CD4-positive, alpha-beta T cell (primary cell): ENCODE results near the gene PADI1. TPM values are rescaled to one million over a fixed set of nuclear protein-coding genes. Genes with fewer than 3 reads are reported as not detected.

ENCODE experiments used
- ATAC-seq: fragments of 200-7000 bp; cut with Tn5 transposase; one replicate; pipeline ENCODE4 v1.10.0; 2022; ENCODE audit warnings: mild to moderate bottlenecking; ENCODE audit not compliant: poor library complexity
- CTCF ChIA-PET: fragments of 350-600 bp; sonication (Branson Sonifier 250); formaldehyde crosslinking; loops from one replicate; lab custom pipeline; 2021; ENCODE audit warnings: antibody characterized with exemption, inconsistent platforms; lab: Charles Lee
- POLR2A ChIA-PET: fragments of 350-600 bp; sonication (Branson Sonifier 250); formaldehyde crosslinking; loops from one replicate; lab custom pipeline; 2021; ENCODE audit warnings: antibody characterized with exemption, inconsistent platforms; lab: Charles Lee
- DNase-seq, 14 experiments: peaks; one replicate each; pipeline ENCODE4 v3.0.0-alpha.2; 2013 to 2020; ENCODE audit warnings: mixed read lengths in 2 of 14
- H3K27ac ChIP-seq, 2 donors: one replicate each; pipeline versions ENCODE4 v1.5.1 to v1.7.0; 2013; ENCODE audit warnings: low read length in 2 of 2, low read depth in 1 of 2, mild to moderate bottlenecking in 1 of 2
- H3K27me3 ChIP-seq, 2 experiments: 1 replicate in 1 of 2; 2 replicates in 1 of 2; pipeline versions ENCODE4 v1.6.1 to v1.7.0; 2013; ENCODE audit warnings: low read length in 2 of 2, control low read depth in 1 of 2, mild to moderate bottlenecking in 1 of 2, moderate library complexity in 1 of 2; ENCODE audit not compliant: insufficient read depth in 2 of 2, control insufficient read depth in 1 of 2
- H3K36me3 ChIP-seq: one replicate; pipeline ENCODE4 v1.6.1; 2013; ENCODE audit warnings: low read length, control low read depth; ENCODE audit not compliant: insufficient read depth
- H3K4me1 ChIP-seq: one replicate; pipeline ENCODE4 v1.6.1; 2013; ENCODE audit warnings: low read length, control low read depth; ENCODE audit not compliant: insufficient read depth
- H3K4me3 ChIP-seq: one replicate; pipeline ENCODE4 v1.5.1; 2013; ENCODE audit warnings: mild to moderate bottlenecking, low read length, moderate library complexity
- H3K9me3 ChIP-seq, 2 experiments: 1 replicate in 1 of 2; 2 replicates in 1 of 2; pipeline versions ENCODE4 v1.6.1 to v1.7.0; 2013; ENCODE audit warnings: low read length in 2 of 2, mild to moderate bottlenecking in 2 of 2, control low read depth in 1 of 2, moderate library complexity in 1 of 2; ENCODE audit not compliant: control insufficient read depth in 1 of 2, insufficient read depth in 1 of 2
- H3K27ac Mint-ChIP-seq: one replicate; pipeline ENCODE4 v1.8.0; 2020; ENCODE audit warnings: mixed read lengths
- H3K27me3 Mint-ChIP-seq: one replicate; pipeline ENCODE4 v1.8.0; 2021; ENCODE audit warnings: mixed read lengths
- H3K36me3 Mint-ChIP-seq: one replicate; pipeline ENCODE4 v1.8.0; 2021; ENCODE audit warnings: low read depth, mixed read lengths
- H3K4me1 Mint-ChIP-seq: one replicate; pipeline ENCODE4 v1.8.0; 2021; ENCODE audit warnings: low read depth, mixed read lengths
- H3K4me3 Mint-ChIP-seq: one replicate; pipeline ENCODE4 v1.8.0; 2020; ENCODE audit warnings: mild to moderate bottlenecking, mixed read lengths
- H3K9me3 Mint-ChIP-seq: one replicate; pipeline ENCODE4 v1.8.0; 2020; ENCODE audit warnings: mixed read lengths
- intact Hi-C, 2 experiments: fragments of 100-400 bp; cut with DNase I in 1 of 2; cut with micrococcal nuclease in 1 of 2; formaldehyde crosslinking; loops; one replicate each; pipeline versions ENCODE4 v1.15.1 to v1.9.0; 2023 to 2025; cut with DNase I, micrococcal nuclease
- total RNA-seq, 174 experiments: library from RNA in 2 of 174; stranded (reverse) in 2 of 174; gene quantifications; one replicate each; pipeline ENCODE4 v1.2.3 and lab custom pipeline; 2021 to 2026
- TF ChIP-seq, protein P1 (sequence below): fragments of 200-600 bp; IDR thresholded peaks from one replicate; pipeline ENCODE4 v1.8.0; 2022; ENCODE audit warnings: antibody characterized with exemption, mild to moderate bottlenecking

The PADI1 gene
- total RNA-seq, 2 experiments from 2014 or later, result not detected

DNA sequence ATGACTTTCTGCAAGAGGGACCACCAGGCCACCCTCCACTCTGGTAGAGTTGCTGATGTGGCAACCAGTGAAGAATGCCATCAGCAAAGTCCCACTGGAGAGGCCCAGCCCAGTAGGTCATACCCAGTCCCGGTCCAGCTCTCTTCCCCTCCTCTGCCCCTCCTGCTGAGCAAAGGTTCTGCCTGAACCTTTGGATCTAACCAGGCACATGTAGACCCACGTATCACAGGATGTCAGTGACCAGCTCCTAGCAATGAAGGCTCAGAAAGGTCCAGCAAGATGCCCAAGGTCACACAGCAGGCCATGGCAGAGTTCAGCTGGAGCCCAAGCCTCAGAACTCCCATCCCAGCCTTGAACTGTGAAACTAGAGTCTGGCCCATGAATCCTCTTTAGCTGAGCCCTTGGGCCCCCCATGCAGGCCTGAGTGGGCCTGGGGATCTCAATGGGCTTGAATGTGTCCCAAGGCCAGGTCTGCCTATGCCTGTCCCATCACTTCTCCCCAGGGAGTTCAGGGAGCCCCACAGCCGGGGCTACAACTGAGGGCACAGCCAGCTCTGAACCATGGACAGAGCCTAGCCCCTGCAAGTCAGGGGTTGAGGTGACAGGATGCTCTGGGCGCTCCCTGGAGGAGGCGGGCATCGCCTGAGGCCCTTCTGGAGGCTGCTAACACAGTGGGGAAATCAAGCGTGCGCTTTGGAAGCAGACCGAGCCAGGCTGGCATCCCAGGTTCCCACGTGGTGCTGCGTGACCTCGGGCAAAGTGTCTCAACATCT is 21.4 kb upstream of the PADI1 start:
- no peak overlapping the region for H3K27ac Mint-ChIP-seq
- H3K27me3 ChIP-seq, result peaks cover 0 to 3% of the 10 kb centered on the region in 2 experiments
- H3K36me3 Mint-ChIP-seq, result no peaks in the 10 kb centered on the region
- H3K4me3 ChIP-seq, result no peak overlapping the region
- no peak for ATAC-seq
- peaks cover 5% of the 10 kb centered on the region for H3K9me3 Mint-ChIP-seq
- TF ChIP-seq, protein P1, sequence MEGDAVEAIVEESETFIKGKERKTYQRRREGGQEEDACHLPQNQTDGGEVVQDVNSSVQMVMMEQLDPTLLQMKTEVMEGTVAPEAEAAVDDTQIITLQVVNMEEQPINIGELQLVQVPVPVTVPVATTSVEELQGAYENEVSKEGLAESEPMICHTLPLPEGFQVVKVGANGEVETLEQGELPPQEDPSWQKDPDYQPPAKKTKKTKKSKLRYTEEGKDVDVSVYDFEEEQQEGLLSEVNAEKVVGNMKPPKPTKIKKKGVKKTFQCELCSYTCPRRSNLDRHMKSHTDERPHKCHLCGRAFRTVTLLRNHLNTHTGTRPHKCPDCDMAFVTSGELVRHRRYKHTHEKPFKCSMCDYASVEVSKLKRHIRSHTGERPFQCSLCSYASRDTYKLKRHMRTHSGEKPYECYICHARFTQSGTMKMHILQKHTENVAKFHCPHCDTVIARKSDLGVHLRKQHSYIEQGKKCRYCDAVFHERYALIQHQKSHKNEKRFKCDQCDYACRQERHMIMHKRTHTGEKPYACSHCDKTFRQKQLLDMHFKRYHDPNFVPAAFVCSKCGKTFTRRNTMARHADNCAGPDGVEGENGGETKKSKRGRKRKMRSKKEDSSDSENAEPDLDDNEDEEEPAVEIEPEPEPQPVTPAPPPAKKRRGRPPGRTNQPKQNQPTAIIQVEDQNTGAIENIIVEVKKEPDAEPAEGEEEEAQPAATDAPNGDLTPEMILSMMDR, result no peak
- no peaks in the 10 kb centered on the region for H3K27me3 Mint-ChIP-seq
- no peaks in the 10 kb centered on the region for H3K9me3 ChIP-seq
- H3K4me3 Mint-ChIP-seq, result no peak overlapping the region
- CTCF ChIA-PET, result no interaction called here
- POLR2A ChIA-PET, result no interaction called here
- H3K4me1 ChIP-seq, result peaks cover 51% of the 10 kb centered on the region
- H3K36me3 ChIP-seq, result no peaks in the 10 kb centered on the region
- H3K4me1 Mint-ChIP-seq, result peaks cover 60% of the 10 kb centered on the region
- intact Hi-C loops, result no loop called here
- no peak overlapping the region for H3K27ac ChIP-seq
- no peak for DNase-seq

DNA sequence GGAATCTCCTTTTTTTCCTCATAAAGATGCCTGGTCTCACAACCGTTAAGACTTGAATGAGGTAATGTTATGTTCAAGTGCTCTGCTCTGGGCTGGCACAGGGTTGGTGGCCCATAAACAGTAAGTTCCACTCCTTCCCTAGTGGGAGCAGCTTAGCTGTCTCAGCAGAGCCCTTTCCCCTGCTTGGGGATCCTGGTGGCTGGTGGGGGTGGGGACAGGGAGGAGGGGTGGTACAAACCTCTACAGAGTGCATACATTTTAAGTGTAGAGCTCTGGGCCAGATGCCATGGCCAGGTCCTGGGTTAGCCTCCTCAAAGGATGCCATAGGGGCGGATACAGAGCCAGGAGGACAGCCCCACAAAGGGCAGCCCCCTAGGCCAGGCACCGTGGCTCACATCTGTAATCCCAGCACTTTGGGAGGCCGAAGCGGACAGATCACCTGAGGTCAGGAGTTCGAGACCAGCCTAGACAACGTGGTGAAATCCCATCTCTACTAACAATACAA is 20.7 kb upstream of the PADI1 start:
- ATAC-seq (no peak), DNase-seq (no peak)
- CTCF ChIA-PET, result no interaction called here
- peaks cover 0 to 3% of the 10 kb centered on the region in 2 experiments for H3K27me3 ChIP-seq
- TF ChIP-seq, protein P1, result no peak
- H3K4me3 ChIP-seq, result no peak overlapping the region
- no peaks in the 10 kb centered on the region for H3K27me3 Mint-ChIP-seq
- H3K36me3 Mint-ChIP-seq, result no peaks in the 10 kb centered on the region
- H3K36me3 ChIP-seq, result no peaks in the 10 kb centered on the region
- H3K9me3 Mint-ChIP-seq, result peaks cover 5% of the 10 kb centered on the region
- H3K9me3 ChIP-seq, result no peaks in the 10 kb centered on the region
- peaks cover 53% of the 10 kb centered on the region for H3K4me1 Mint-ChIP-seq
- intact Hi-C loops, result no loop called here
- H3K27ac ChIP-seq, result no peak overlapping the region
- no peak overlapping the region for H3K4me3 Mint-ChIP-seq
- H3K27ac Mint-ChIP-seq, result no peak overlapping the region
- H3K4me1 ChIP-seq, result peaks cover 51% of the 10 kb centered on the region
- POLR2A ChIA-PET, result no interaction called here

DNA sequence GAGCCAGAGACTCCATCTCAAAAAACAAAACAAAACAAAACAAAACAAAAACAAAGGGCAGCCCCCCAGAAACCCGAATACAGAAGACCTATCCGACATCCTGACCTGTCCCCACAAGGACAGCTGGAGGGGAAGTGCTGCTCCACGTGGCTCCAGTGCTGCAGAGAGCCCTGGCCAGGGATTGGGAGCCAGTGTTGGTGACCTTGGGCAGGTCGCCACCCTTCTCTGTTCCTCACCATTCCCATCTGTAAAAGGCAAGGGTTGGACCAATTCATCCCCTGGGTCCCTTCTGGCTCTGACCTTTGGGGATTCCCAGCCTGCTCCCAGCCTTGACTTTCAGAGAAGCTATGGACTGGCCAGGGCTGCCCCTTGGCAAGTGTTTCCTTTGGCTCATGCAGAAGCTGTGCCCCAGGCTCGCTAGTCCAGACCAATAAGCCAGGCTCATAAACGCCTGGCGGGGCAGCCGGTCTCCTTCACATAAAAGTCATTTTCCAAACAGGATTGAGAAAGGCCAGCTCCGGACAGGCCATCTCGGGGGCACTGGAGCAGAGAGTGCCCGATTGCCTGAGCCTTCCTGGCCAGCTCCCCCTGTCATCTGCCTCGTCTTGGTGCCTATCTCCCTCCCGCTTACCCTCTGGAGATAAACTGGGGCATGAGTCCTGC is 20.0 kb upstream of the PADI1 start:
- Mint-ChIP-seq H3K4me3 (no peak overlapping the region), H3K36me3 (no peaks in the 10 kb centered on the region), H3K27me3 (no peaks in the 10 kb centered on the region), H3K4me1 (peaks cover 50% of the 10 kb centered on the region), H3K27ac (peak overlapping the region; percentile 42), H3K9me3 (peaks cover 5% of the 10 kb centered on the region)
- peaks cover 51% of the 10 kb centered on the region for H3K4me1 ChIP-seq
- no peaks in the 10 kb centered on the region for H3K36me3 ChIP-seq
- POLR2A ChIA-PET, result no interaction called here
- TF ChIP-seq, protein P1, result no peak
- intact Hi-C loops, result no loop called here
- H3K27me3 ChIP-seq, result peaks cover 0 to 3% of the 10 kb centered on the region in 2 experiments
- no peak overlapping the region for H3K27ac ChIP-seq
- CTCF ChIA-PET, result no interaction called here
- H3K4me3 ChIP-seq, result no peak overlapping the region
- DNase-seq (no peak), ATAC-seq (no peak)
- H3K9me3 ChIP-seq, result no peaks in the 10 kb centered on the region
